ENCODE measurements around the gene CPNE2. TPM values are rescaled to one million over a fixed set of nuclear protein-coding genes. Genes with fewer than 3 reads are reported as not detected.
A peak's percentile ranks its signal among the peaks of the same experiment; 100 is the strongest.

CPNE2 gene
- 37.6 TPM for polyA plus RNA-seq (2013, experiment 1 of 2)
- 39.4 TPM for polyA plus RNA-seq (2013, experiment 2 of 2)

- under 1% methylated on average over 62 of the region's 100 CpGs for WGBS
- peak within 1 kb of the TSS in 1 of 2 experiments; percentile 80 for H2BK12ac ChIP-seq (ENCODE audit: low read length in 2 of 2)
- H3K79me1 ChIP-seq (replicated peaks; ENCODE audit: low read length, poor library complexity, severe bottlenecking), result peaks cover 22% of the 10 kb centered on the region
- no peaks in the 10 kb centered on the region for H3K36me3 ChIP-seq (ENCODE audit: control insufficient read depth in 1 of 2, insufficient read depth in 2 of 2, low read depth in 1 of 2, low read length in 2 of 2)
- H3K23ac ChIP-seq (ENCODE audit: low read length in 2 of 2), result peak within 1 kb of the TSS in 1 of 2 experiments; percentile 34
- peak within 1 kb of the TSS in 1 of 2 experiments; percentile 37 for H3K14ac ChIP-seq (ENCODE audit: low read length in 2 of 2)
- H4K8ac ChIP-seq (ENCODE audit: low read length), result peak within 1 kb of the TSS; percentile 19
- H2AK5ac ChIP-seq (ENCODE audit: low read length, severe bottlenecking), result no peak within 1 kb of the TSS
- peaks cover 0 to 6% of the 10 kb centered on the region in 2 experiments for H3K27me3 ChIP-seq (ENCODE audit: control insufficient read depth in 1 of 2, insufficient read depth in 1 of 2, low read length in 2 of 2)
- H4K91ac ChIP-seq (ENCODE audit: low read length), result peak within 1 kb of the TSS; percentile 72
- peak within 1 kb of the TSS; percentile 51 to 70 for H3K4ac ChIP-seq (ENCODE audit: low read depth in 1 of 2, low read length in 2 of 2)
- H3K18ac ChIP-seq (ENCODE audit: low read depth in 1 of 2, low read length in 2 of 2), result peak within 1 kb of the TSS; percentile 85 to 90
- DNase-seq, result peak; percentile 70
- H2AFZ ChIP-seq (ENCODE audit: low read depth, low read length), result peak within 1 kb of the TSS; percentile 90
- peaks cover 16% of the 10 kb centered on the region for H3K4me1 ChIP-seq (ENCODE audit: control insufficient read depth, insufficient read depth, low read depth, low read length)
- H3K4me3 ChIP-seq (ENCODE audit: insufficient read depth in 1 of 2, low read depth in 1 of 2, low read length in 2 of 2), result peak within 1 kb of the TSS; percentile 76 to 86
- peak within 1 kb of the TSS; percentile 68 for H2BK15ac ChIP-seq (ENCODE audit: low read depth, poor library complexity, severe bottlenecking)
- H3K27ac ChIP-seq (ENCODE audit: low read length, poor library complexity, severe bottlenecking), result no peak within 1 kb of the TSS
- H2BK5ac ChIP-seq (ENCODE audit: low read depth, low read length, poor library complexity, severe bottlenecking), result no peak within 1 kb of the TSS
- H3K9me3 ChIP-seq (ENCODE audit: control insufficient read depth, low read length), result no peaks in the 10 kb centered on the region
- H3K9ac ChIP-seq (ENCODE audit: low read length), result peak within 1 kb of the TSS; percentile 71
- peak within 1 kb of the TSS; percentile 88 for H3K4me2 ChIP-seq (ENCODE audit: low read length, poor library complexity, severe bottlenecking)
- H2BK120ac ChIP-seq (ENCODE audit: low read depth, low read length), result peak within 1 kb of the TSS; percentile 64
Observed at GRCh38 chr16:57091975-57092785, at the start of gene CPNE2. CPNE2 (plus strand) TSS chr16:57092583; CDS start chr16:57110743, 18,160 bp downstream.

- no peak overlapping the region for H3K4me2 ChIP-seq (ENCODE audit: low read length, poor library complexity, severe bottlenecking)
- no peak overlapping the region for H2BK120ac ChIP-seq (ENCODE audit: low read depth, low read length)
- H3K9me3 ChIP-seq (ENCODE audit: control insufficient read depth, low read length), result no peaks in the 10 kb centered on the region
- H3K4me1 ChIP-seq (ENCODE audit: control insufficient read depth, insufficient read depth, low read depth, low read length), result peaks cover 15% of the 10 kb centered on the region
- no peak overlapping the region for H3K27ac ChIP-seq (ENCODE audit: low read length, poor library complexity, severe bottlenecking)
- WGBS, result 93% methylated on average over 9 of the region's 9 CpGs
- no peak overlapping the region for H3K23ac ChIP-seq (ENCODE audit: low read length in 2 of 2)
- no peak overlapping the region for H3K14ac ChIP-seq (ENCODE audit: low read length in 2 of 2)
- no peak overlapping the region for H2BK5ac ChIP-seq (ENCODE audit: low read depth, low read length, poor library complexity, severe bottlenecking)
- H4K91ac ChIP-seq (ENCODE audit: low read length), result no peak overlapping the region
- no peak overlapping the region for H3K9ac ChIP-seq (ENCODE audit: low read length)
- H4K8ac ChIP-seq (ENCODE audit: low read length), result no peak overlapping the region
- H3K36me3 ChIP-seq (ENCODE audit: control insufficient read depth in 1 of 2, insufficient read depth in 2 of 2, low read depth in 1 of 2, low read length in 2 of 2), result peaks cover 10 to 88% of the 10 kb centered on the region in 2 experiments
- H2AK5ac ChIP-seq (ENCODE audit: low read length, severe bottlenecking), result no peak overlapping the region
- H3K18ac ChIP-seq (ENCODE audit: low read depth in 1 of 2, low read length in 2 of 2), result no peak overlapping the region
- no peaks in the 10 kb centered on the region for H3K27me3 ChIP-seq (ENCODE audit: control insufficient read depth in 1 of 2, insufficient read depth in 1 of 2, low read length in 2 of 2)
- no peak overlapping the region for H2BK12ac ChIP-seq (ENCODE audit: low read length in 2 of 2)
- no peak overlapping the region for H2BK15ac ChIP-seq (ENCODE audit: low read depth, poor library complexity, severe bottlenecking)
- H3K79me1 ChIP-seq (replicated peaks; ENCODE audit: low read length, poor library complexity, severe bottlenecking), result no peaks in the 10 kb centered on the region
- H3K4ac ChIP-seq (ENCODE audit: low read depth in 1 of 2, low read length in 2 of 2), result no peak overlapping the region
- DNase-seq, result no peak
- no peak overlapping the region for H2AFZ ChIP-seq (ENCODE audit: low read depth, low read length)
- H3K4me3 ChIP-seq (ENCODE audit: insufficient read depth in 1 of 2, low read depth in 1 of 2, low read length in 2 of 2), result no peak overlapping the region
Observed at GRCh38 chr16:57043248-57043647, 49.1 kb upstream of the CPNE2 start.

GRCh38 chr16:57044931-57045693 lies 47.3 kb upstream of the CPNE2 start:
- Histone ChIP-seq H3K9ac (ENCODE audit: low read length) (no peak overlapping the region), H3K18ac (ENCODE audit: low read depth in 1 of 2, low read length in 2 of 2) (peak overlapping the region; percentile 1 to 34), H2BK5ac (ENCODE audit: low read depth, low read length, poor library complexity, severe bottlenecking) (no peak overlapping the region), H3K4me3 (ENCODE audit: insufficient read depth in 1 of 2, low read depth in 1 of 2, low read length in 2 of 2) (no peak overlapping the region), H2BK120ac (ENCODE audit: low read depth, low read length) (no peak overlapping the region), H2BK12ac (ENCODE audit: low read length in 2 of 2) (peak overlapping the region; percentile 37 to 59), H3K27ac (ENCODE audit: low read length, poor library complexity, severe bottlenecking) (no peak overlapping the region), H3K14ac (ENCODE audit: low read length in 2 of 2) (no peak overlapping the region), H3K36me3 (ENCODE audit: control insufficient read depth in 1 of 2, insufficient read depth in 2 of 2, low read depth in 1 of 2, low read length in 2 of 2) (peaks cover 10 to 93% of the 10 kb centered on the region in 2 experiments), H3K4me2 (ENCODE audit: low read length, poor library complexity, severe bottlenecking) (peak overlapping the region; percentile 41), H2BK15ac (ENCODE audit: low read depth, poor library complexity, severe bottlenecking) (no peak overlapping the region), H4K91ac (ENCODE audit: low read length) (peak overlapping the region; percentile 11), H3K4me1 (ENCODE audit: control insufficient read depth, insufficient read depth, low read depth, low read length) (peaks cover 13% of the 10 kb centered on the region), H3K4ac (ENCODE audit: low read depth in 1 of 2, low read length in 2 of 2) (no peak overlapping the region), H3K79me1 (replicated peaks; ENCODE audit: low read length, poor library complexity, severe bottlenecking) (no peaks in the 10 kb centered on the region), H3K27me3 (ENCODE audit: control insufficient read depth in 1 of 2, insufficient read depth in 1 of 2, low read length in 2 of 2) (no peaks in the 10 kb centered on the region), H2AK5ac (ENCODE audit: low read length, severe bottlenecking) (no peak overlapping the region), H4K8ac (ENCODE audit: low read length) (peak overlapping the region; percentile 12), H3K23ac (ENCODE audit: low read length in 2 of 2) (no peak overlapping the region), H3K9me3 (ENCODE audit: control insufficient read depth, low read length) (no peaks in the 10 kb centered on the region), H2AFZ (ENCODE audit: low read depth, low read length) (no peak overlapping the region)
- 89% methylated on average over 7 of the region's 12 CpGs for WGBS
- DNase-seq, result peak; percentile 11
